Fibroblast of upper back skin (primary cell): ENCODE data around the gene IQCN.

Experiments used
- DNase-seq: peaks from one replicate; pipeline ENCODE4 v3.0.0-alpha.2; 2013

IQCN gene

DNA sequence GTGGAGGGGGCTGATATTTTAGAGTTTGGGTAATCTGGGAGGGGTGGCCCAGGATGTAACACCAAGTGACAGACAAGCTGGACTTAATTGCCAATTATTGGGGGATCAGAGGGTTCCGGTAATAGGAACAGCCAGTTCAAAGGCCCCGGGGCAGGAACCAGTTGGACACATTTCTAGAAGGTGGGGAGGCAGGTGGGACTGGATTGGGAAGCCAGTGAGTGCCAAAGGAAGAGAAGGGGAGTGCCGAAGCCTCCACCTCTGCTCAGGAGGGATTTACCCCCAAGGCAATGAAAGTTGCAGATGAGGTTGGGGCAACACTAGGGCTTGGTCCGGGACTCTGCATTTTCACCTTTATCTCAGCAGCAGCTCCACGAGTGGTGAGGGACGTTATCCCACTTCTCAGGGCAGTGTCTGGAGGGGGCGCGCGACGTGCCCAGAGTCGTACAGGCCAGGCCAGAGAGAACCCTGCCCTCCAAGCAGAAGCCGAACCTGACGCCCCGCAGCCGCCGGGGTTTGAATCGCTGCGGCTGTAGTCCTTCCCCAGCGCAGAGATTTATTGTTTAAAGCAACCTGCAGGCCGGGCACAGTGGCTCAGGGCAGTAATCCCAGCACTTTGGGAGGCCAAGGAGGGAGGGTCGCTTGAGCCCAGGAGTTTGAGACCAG is 12.9 kb upstream of the IQCN start:
- DNase-seq: no peak

DNA sequence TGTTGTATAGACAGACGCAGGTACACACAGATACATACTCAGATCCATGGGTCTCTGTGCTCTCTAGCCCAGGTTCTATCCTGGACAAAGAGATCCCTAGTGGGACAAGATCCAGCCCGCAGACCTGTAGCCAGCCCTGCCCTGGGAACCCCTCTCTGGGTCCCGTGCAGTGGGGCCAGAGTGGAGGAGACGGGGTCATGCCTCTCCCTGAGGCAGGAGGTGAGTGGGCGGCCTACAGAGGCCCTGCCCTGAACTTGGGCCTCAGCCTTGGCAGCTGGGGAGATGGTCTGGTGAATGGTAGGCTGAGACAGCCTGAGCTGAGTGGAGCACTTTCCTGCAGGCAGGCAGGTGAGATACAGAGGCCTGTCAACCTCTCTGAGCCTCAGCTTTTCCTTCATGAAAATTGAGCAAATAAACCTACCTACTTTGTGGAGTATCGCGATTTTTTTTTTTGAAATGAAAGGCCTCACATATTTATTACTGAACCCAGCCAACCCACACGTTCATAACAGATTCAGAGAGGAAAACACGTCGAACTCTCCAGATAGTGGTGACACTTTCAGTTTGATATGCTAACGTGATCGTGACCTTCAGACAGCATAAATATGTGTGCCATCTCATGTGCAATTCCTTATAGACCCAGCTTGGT is 10.6 kb upstream of the IQCN start:
- no peak for DNase-seq

GRCh38 chr19:18283338-18283737 is 9.1 kb upstream of the IQCN start:
- DNase-seq: no peak

- DNase-seq: no peak
These were observed 8.5 kb upstream of the IQCN start for GRCh38 chr19:18282788-18283141.

- DNase-seq: no peak
These were observed 8.0 kb upstream of the IQCN start for GRCh38 chr19:18282021-18282787.

- DNase-seq: peak; percentile 97
These were observed 7.1 kb upstream of the IQCN start, which contains the start of gene JUND for GRCh38 chr19:18281082-18282020. TSS of gene JUND (minus strand) at chr19:18281622. CDS start at chr19:18281484, 138 bp downstream.

GRCh38 chr19:18280247-18281081 is 6.2 kb upstream of the IQCN start:
- DNase-seq: peak; percentile 61

DNA sequence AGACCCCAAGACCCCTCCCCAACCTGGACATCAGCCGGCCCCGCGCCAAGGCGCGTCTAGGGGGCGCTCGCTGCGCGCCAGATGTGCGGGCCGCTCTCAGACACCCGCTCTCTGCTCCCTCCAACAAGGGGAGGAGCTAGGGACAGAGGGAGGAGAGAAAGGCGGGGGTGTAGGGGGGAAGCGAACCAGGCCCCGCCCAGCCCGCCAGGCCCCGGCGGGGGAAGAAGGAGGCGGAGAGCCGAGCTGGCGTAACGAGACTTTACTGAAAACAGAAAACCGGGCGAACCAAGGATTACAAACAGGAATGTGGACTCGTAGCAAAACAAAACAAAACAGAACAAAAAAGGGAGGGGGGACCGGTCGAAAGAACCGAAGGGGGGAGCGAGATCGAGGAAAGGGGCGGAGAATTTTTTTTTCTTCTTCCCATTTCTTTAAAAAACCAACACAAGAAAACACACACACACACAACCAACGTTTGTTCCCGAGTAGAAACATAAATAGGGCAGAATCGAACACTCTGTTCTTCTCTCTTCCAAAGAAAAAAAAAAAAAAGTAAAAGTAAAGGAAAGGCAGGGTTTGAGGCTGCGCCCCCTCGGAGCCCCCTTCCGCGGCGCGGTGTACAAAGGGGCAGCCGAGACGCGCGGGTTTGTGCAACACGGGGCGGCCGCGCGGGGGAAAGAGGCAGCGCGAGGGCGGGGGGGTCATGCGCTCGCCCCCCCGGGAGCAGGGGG is 5.4 kb upstream of the IQCN start:
- peak; percentile 95 for DNase-seq

- DNase-seq: no peak
These were observed 4.9 kb upstream of the IQCN start for GRCh38 chr19:18279266-18279515.

GRCh38 chr19:18278521-18279265 is 4.4 kb upstream of the IQCN start:
- no peak for DNase-seq

DNA sequence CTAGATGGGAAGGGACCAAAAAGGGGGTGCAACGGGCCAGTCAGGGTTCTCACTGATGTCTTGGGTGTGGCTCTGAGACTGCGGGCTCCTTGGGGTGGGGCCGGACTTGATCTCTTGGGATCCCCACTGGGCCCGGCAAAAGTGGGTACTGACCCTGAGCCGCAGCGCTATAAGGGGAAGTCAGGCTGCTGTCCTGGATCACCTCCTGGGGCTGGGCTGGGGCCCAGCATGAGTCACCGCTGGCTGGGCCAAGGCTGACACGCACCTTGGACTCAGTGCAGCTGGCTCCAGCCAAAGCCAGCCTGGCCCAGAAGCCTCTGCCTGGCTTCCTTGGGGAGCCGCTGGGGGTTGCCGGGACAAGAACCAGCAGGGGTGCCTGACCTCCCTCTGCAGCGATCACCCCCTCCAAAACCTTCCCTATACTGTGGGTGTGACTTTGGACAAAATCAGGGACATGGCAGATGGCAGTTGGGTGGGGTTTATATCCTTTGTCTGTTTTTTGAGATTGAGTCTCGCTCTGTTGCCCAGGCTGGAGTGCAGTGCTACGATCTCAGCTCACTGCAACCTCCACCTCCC is 617 bp upstream of the IQCN start:
- peak; percentile 77 for DNase-seq

GRCh38 chr19:18273561-18274218 is 562 bp downstream of the IQCN start:
- no peak for DNase-seq

DNA sequence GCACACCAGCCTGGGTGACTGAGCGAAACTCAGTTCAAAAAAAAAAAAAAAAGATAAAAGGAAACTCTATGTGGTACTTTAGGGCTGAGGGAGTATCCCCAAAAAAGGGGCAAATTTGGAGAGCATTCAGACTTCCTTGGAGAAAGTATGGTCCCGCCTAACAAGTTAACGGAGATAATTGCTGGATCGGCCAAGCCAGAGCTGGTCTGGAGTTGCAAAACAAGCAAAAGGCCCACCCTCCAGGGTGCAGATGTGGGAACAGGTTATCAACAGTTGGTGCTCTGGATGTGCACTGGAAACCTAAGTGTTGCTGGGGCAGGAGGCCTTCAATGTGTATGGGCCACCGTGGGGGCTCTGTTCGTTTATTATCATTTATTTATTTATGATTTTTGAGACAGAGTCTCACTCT is 2.8 kb downstream of the IQCN start:
- DNase-seq: no peak

- no peak for DNase-seq
These were observed 3.9 kb downstream of the IQCN start for GRCh38 chr19:18270326-18270725.

DNA sequence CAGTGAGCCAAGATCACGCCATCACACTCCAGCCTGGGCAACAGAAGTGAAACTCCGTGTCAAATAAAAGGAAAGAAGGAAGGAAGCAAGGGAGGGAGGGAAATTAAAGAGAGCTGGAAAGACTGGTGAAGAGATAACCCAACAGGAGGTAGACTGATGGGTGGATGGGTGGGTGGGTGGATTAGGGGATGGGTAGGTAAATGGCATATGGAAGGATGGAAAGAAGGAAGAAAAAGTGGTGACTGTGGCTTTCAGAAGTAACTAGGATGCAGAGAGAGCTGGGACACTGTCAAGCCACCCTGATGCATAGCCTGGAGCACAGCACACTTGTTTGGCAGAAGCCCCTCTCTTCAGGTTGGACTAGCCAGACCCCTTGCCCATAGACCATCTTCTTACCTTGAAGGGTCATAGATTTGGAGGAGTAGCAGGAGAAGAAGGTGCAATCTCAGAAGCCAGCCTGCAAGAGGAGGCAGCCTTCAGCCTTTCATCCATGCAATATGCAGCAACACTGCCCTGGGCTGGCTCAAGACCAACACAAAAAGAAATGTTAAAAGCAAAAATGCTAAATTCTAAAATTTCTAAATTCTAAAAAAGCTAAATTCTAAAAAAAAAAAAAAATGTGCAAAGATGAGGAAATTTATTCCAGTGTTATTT is 5.1 kb downstream of the IQCN start:
- DNase-seq: no peak

- no peak for DNase-seq
These were observed 7.2 kb downstream of the IQCN start for GRCh38 chr19:18266771-18267686.

- no peak for DNase-seq
These were observed 8.7 kb downstream of the IQCN start for GRCh38 chr19:18265582-18265981.

DNA sequence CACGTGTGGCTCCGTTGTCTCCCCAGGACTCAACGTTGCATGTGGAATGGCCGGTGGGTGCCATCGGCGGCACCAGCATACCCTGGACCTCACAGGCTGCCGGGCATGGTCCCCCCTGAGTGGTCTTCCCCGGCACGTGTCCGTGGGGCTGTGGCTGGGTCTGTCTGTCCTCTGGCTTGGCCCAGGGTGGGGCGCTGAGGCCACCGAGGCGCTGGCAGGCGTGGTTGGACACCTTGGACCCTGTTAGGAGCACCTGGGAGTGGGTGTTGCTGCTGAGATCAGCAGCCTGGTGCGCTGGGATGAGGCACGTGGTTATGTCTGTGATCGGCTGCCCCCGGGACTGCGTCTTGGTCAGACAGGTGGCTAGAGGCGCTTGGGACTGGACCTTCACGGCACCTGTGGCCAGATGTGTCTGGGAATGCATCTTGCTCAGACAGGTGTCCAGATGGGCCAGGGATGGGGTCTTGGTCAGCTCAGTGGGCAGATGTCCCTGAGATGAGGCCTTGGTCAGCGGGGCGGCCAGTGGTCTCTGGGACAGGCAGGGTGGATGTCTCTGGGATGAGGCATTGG is 9.2 kb downstream of the IQCN start:
- DNase-seq: no peak
